ENCODE measurements around the gene TTLL10. TPM values are rescaled to one million over a fixed set of nuclear protein-coding genes. Genes with fewer than 3 reads are reported as not detected.
A peak's percentile ranks its signal among the peaks of the same experiment; 100 is the strongest.

The TTLL10 gene
- total and polyA plus RNA-seq, 8 donors, result 0.13 to 6.4 (median 0.46) TPM; not detected in 5

DNA sequence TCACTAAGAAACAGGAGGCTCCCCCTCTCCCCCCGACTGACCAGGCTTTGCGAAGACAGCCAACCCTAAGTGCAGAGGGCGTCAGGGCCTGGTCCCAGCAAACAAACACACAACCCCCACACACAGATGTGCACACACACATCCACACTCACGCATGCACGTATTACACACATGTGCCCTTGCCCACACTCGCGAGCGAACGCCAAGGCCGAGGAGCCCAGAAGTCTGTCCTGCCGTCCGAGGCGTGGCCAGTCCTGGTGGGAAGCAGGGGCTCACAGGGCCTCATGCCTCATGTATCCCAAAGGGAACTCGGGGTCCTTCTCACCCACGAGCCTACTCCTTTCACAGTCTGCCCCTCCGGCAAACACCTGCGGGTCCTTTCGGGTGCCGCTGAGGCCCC is 56.1 kb downstream of the TTLL10 start:
- Histone ChIP-seq H3K27ac (no peak overlapping the region), H3K4me1 (peaks cover 24 to 87% (median 60%) of the 10 kb centered on the region in 4 donors), H3K4me3 (peak overlapping the region in 2 of 4 donors; percentile 99 to 100), H3K36me3 (peaks cover 29 to 64% (median 53%) of the 10 kb centered on the region in 4 donors), H3K9me3 (peaks cover 0 to 3% (median 0%) of the 10 kb centered on the region in 4 donors), H3K27me3 (no peaks in the 10 kb centered on the region)
- intact Hi-C loops (cut with DNase I; ENCODE audit: low total_unique reads), result loop anchor here (5.0 to 10.0 kb wide), 2 partner anchors 55 to 107 kb away; partner anchors contain the start of gene TTLL10
- 82 to 93% (median 90%) methylated on average over 15 to 19 of the region's 19 CpGs for WGBS, 5 donors
- TF ChIP-seq, protein P1, sequence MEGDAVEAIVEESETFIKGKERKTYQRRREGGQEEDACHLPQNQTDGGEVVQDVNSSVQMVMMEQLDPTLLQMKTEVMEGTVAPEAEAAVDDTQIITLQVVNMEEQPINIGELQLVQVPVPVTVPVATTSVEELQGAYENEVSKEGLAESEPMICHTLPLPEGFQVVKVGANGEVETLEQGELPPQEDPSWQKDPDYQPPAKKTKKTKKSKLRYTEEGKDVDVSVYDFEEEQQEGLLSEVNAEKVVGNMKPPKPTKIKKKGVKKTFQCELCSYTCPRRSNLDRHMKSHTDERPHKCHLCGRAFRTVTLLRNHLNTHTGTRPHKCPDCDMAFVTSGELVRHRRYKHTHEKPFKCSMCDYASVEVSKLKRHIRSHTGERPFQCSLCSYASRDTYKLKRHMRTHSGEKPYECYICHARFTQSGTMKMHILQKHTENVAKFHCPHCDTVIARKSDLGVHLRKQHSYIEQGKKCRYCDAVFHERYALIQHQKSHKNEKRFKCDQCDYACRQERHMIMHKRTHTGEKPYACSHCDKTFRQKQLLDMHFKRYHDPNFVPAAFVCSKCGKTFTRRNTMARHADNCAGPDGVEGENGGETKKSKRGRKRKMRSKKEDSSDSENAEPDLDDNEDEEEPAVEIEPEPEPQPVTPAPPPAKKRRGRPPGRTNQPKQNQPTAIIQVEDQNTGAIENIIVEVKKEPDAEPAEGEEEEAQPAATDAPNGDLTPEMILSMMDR (IDR thresholded peaks at IDR 0.05), result no peak
- TF ChIP-seq POLR2AphosphoS5 (IDR thresholded peaks at IDR 0.05) (no peak), EP300 (IDR thresholded peaks at IDR 0.05) (no peak)
- DNase-seq, result no peak

DNA sequence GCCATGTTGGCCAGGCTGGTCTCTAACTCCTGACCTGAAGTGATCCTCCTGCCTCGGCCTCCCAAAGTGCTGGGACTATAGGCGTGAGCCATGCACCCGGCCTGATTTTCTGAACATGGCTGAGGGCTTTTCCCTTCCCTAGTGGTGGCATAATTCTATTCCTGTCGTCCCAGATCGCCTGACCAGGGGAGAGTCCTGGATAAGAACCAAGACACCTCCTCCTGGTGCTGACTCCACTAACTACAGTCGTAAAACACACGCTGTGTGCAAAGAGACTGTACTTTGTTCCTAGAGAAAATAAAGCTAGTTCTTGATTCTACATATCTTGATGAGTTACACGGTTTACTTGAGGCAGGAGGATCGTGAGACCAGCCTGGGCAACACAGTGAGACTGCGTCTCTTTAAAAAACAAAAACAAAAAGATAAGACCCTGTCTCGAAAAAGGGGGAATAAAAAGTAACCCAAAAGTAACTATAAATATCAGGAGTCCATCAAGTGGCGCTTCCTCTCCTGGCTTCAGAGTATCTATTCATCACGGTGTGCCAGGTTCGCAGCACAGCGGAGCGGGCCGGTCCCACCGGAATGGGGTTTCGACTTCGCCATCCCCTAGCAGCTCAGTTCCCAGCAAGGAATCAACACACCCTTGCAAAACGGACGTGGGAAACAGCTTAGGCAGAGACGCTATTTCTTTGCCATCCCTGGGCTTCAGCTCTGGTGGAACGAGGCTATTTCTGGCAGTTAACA is 57.1 kb downstream of the TTLL10 start:
- Histone ChIP-seq H3K27me3 (no peaks in the 10 kb centered on the region), H3K4me3 (peak overlapping the region; percentile 91 to 100 (median 98)), H3K4me1 (peaks cover 24 to 76% (median 50%) of the 10 kb centered on the region in 4 donors), H3K9me3 (peaks cover 0 to 3% (median 0%) of the 10 kb centered on the region in 4 donors), H3K36me3 (peaks cover 27 to 61% (median 51%) of the 10 kb centered on the region in 4 donors), H3K27ac (peak overlapping the region; percentile 86 to 99 (median 96))
- DNase-seq, result peak in 1 of 2 donors; percentile 65
- TF ChIP-seq, protein P1 (IDR thresholded peaks at IDR 0.05), result peak in 1 of 7 experiments; percentile 44
- no peak for TF ChIP-seq POLR2A (IDR thresholded peaks at IDR 0.05)
- no peak for TF ChIP-seq POLR2AphosphoS5 (IDR thresholded peaks at IDR 0.05)
- no peak for TF ChIP-seq EP300 (IDR thresholded peaks at IDR 0.05)
- intact Hi-C loops (cut with DNase I; ENCODE audit: low total_unique reads), result no loop called here
- WGBS, 5 donors, result 6 to 17% (median 11%) methylated on average over 23 to 24 of the region's 24 CpGs

DNA sequence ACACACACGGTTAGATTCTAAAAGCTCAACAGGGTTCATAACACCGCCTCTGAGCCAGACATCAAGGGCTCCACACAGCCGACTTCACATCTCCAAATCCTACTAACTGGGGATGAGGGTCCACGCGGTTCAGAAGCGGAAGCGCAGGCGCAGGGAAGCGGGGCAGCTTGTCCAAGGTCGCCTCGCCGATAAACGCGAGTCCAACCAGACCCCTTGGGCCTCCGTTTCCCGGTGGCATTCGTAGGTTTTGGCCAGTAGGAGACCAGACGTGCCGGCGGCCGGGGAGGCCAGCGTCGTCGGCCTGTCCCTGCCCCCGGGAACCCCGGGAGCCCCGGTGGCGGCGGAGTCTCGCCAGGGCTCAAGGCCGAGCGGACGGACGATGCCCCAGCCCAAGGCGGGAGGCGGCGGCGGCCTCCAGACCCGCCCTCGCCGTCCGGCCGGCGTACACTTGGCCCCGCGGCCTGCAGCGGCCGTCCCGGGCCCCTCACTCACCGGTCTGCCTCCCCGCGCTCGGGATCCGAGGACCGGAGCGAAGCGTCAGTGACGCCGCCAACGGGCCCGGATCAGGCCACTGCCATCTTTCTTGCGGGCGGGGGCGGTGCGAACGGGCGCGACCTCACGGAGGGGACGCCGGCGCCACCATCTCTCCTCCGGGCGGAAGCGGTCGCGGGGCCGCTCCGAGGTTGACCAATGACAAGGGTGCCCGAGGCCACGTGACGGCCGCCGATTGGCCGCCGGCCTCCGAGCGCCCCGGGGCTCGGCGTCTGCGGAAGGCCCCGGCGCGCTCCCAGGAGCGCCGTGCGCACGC is 57.9 kb downstream of the TTLL10 start, which contains the start of gene SDF4:
Gene SDF4, minus strand, starts transcription at position 602 of the 808 bp plus-strand sequence. CDS start 3,229 bp downstream, outside the sequence.
- 0 to 1% (median 0%) methylated on average over 47 to 99 of the region's 99 CpGs for WGBS, 5 donors
- peaks cover 24 to 71% (median 49%) of the 10 kb centered on the region in 4 donors for H3K4me1 ChIP-seq
- H3K27me3 ChIP-seq, result peaks cover 0 to 3% (median 0%) of the 10 kb centered on the region in 3 donors
- H3K27ac ChIP-seq, result peak within 1 kb of the TSS; percentile 86 to 99 (median 96)
- H3K9me3 ChIP-seq, result peaks cover 0 to 3% (median 0%) of the 10 kb centered on the region in 4 donors
- peaks cover 22 to 53% (median 43%) of the 10 kb centered on the region in 4 donors for H3K36me3 ChIP-seq
- TF ChIP-seq POLR2A (IDR thresholded peaks at IDR 0.05), result no peak
- peak in 2 of 3 donors; percentile 84 to 88 for TF ChIP-seq POLR2AphosphoS5 (IDR thresholded peaks at IDR 0.05)
- TF ChIP-seq, protein P1 (IDR thresholded peaks at IDR 0.05), result peak in 1 of 7 experiments; percentile 4
- no peak for TF ChIP-seq EP300 (IDR thresholded peaks at IDR 0.05)
- peak; percentile 98 to 99 for DNase-seq
- peak within 1 kb of the TSS; percentile 91 to 100 (median 98) for H3K4me3 ChIP-seq
- intact Hi-C loops (cut with DNase I; ENCODE audit: low total_unique reads), result no loop called here

All from stomach (tissue), 9 donors.